AG08395 (cell line): ENCODE results near the gene CCDC30.
"Not testable (repeated sequence)": the region's sequence is repeated elsewhere in the genome, so short reads cannot be mapped to it uniquely, and the experiment has no call there.

Source experiments
- DNase-seq: peaks from one replicate; pipeline ENCODE4 v3.0.0; 2012; ENCODE audit warnings: mixed read lengths, low spot score

CCDC30 gene

DNA sequence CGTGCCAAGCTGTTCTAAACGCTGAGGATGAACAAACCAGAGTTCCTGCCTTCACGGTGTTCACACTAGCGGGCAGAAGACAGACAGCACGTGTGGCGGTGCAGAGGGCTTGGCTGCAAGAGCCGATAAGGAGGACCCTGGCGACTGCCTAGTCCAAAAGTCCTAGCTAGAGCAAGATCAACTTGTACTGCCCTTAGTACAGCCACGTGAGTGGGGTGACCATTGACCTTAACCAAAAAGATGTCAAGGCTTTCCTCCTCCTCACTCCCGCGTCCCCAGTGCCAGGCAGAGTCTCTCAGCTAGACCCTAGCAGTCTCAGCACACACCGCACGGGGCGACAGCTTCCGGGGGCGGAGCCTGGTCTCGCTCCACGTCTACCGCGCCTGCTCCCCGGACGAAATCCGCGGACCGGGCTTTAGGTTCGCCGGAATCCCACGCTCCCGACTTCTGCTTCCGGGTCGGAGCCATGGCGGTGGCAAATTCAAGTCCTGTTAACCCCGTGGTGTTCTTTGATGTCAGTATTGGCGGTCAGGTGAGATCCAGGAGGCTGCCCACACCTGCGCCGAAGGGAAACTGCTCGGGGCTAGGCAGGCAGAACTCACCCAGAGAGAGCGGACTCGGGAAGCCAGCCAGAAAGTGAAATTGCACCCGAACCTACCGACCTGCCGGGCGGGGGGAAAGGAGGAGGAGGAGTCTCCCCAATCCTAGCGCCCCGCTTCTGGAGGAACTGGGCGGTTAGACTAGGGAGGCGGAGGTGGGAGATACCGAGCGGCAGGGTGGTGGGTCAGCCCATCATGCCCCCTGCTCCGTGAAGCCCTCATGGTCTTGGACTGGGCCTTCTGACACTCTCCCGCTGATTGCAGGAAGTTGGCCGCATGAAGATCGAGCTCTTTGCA lies 195.1 kb downstream of the CCDC30 start, which contains the start of gene PPIH:
PPIH (plus strand) TSS at position 443 of the 896 bp plus-strand sequence; CDS start at position 467, 24 bp downstream.
- peak; percentile 98 for DNase-seq

DNA sequence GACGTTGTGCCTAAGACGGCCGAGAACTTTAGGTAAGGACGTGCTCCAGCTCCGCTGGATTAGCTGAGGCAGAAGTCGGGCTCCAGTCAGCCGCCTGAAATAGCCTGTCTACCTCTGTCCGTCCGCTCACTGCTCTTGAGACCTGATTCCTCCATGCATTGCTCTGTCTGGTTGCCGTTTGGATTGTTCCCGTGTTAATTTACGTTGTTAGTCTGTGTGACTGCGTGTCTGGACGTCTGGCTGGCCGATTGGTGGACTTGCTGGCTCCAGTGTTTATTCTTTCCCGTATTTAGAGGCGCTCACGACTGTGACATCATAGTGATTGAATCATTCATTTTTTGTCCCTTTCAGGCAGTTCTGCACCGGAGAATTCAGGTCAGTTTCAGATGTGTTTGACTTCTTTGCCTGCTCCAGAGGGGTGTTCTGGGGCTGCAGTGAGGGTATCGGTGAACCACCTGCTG lies 195.8 kb downstream of the CCDC30 start:
- DNase-seq: peak; percentile 10

DNA sequence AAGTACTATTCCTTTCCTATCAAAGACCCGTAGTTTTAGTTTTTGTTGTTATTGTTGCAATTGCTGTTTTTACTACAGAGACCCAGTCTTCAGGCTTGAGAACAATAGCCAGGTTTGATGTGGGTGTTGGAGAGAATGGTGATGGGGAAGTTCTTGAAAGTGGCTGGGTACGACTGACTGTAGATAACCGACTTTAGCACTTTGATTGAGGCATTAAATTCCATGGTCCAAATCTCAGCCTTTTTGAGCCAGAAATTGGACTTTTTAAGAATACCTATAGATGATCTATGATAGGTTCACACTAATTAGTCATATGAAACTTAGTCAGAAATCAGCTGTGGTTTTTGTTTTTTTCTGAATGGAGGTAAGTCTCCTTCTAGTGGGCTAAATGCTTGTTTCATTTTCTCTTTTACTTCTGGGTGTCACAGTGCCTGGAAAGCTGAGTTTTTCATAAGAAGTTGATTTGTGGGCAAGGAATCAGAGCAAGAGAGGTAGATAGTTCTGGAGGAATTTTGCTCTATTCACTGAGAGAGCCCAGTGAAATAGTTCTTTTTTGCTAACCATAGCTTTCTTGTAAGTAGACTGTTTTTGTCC lies 197.9 kb downstream of the CCDC30 start:
- DNase-seq: no peak

DNA sequence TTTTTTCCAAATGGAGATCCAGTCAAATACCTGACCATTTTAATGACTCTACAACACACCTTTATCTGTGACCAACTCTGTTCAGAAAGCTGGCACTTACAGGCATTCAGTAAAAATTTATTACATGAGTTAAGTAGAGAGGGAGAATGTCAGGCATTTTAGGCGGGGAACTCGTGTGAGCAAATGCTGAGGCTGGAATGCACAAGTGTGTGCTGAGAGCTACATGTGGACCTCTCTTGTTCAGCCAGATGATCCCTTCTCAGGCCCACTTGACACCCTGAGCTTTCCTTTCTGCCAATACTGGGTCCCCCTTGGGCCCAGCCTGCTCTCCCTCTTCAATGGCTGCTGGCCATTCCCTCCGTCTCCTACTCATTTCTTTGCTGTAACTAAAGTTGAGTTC lies 206.8 kb downstream of the CCDC30 start:
- no peak for DNase-seq

DNA sequence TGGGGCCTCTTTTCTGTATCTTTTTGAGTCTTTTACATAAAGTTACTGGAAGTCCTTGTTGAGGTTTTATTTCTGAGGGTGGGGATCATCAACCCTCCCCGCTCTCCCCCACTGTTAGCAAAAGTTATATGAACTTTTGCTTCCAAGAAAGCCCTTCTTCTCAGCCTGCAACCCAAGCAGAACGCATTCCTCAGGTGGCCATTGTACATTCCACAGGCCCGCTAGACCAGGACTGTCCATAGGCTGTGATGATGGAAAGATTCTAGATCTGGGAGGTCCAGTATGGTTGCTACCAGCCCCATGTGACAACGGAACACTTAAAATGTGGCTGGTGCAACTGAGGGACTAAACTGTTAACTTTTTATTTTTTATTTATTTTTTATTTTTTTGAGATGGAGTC lies 207.3 kb downstream of the CCDC30 start:
- DNase-seq: no peak

DNA sequence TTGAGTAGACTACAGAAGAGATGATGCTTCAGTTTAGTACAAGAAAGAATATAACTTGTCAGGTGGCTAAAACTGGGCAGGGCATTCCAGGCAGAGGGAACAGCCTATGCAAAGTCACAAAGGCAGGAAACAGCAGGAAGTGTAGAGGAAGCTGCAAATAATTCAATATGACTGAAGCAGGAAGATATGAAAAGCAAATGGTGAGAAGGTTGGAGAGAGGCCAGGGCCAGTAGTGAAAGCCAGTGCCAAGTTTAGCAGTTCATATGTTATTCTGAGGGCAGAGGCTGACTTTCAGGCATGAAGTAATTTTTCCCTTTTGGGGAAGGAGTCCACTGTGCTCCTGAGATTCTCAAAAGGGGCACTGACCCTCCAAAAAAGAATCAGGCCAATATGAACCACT lies 211.1 kb downstream of the CCDC30 start:
- no peak for DNase-seq

DNA sequence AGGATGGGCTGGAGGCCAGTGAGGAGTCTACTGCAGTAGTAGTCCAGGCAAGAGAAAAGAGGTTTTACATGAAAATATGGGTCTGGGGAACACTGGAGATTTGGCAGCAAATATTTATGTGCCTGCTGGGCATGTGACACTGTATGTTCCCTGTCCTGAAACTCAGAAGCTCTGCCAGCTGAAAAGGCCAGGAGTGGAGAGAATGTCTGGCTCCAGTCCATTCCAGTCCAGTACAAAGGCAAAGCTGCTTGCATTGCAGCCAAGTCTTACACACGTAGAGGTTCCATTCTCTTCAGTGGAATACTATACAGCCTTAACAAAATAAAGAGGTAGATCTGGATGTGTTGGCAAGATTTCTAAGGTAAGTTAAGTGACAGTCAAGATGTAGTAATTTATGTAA lies 211.6 kb downstream of the CCDC30 start:
- no peak for DNase-seq

DNA sequence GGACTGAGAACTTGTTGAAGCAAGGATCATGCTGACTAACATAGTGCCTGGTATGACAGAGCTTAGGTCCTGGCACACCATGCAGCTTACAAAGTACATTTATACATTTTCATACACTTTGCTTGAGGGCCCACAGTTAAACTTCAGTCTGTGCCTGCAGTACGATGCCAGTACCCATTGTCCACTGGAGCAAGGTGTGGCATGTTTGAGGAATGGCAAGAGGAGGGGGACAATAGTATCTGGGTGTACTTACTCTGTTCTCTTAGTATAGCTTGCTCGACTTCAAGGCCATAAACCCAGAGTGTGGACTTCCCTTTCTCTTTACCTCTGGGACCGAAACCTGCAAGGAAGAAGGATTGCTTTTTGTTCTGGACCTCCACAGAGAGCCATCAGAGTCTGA lies 212.4 kb downstream of the CCDC30 start:
- DNase-seq: no peak

DNA sequence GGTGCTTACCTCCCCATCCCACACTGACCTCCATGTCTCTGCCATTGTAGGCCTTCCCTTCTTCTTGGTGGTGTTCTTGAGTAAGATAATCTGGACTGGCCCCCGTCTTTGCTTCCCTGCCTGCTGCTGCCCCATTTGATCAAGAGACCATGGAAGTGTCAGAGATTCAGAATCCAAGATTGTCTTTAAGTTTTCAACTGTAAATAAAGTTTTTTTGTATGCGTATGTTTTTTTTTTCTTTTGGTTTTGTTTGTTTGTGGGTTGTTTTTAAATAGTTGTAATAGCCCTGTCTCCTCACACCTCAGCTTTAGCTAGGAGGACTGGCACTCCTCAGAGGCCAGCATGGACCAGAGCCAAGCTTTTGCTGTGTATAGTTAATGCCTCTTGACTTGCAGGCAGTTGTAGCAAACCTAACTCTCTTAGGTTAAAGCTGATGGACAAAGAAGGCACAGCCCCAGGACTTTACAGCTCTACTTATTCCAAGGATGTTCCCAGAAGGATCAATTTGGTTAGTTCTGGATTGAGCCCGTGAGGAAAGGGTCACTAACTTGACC lies 213.5 kb downstream of the CCDC30 start:
- DNase-seq: no peak

DNA sequence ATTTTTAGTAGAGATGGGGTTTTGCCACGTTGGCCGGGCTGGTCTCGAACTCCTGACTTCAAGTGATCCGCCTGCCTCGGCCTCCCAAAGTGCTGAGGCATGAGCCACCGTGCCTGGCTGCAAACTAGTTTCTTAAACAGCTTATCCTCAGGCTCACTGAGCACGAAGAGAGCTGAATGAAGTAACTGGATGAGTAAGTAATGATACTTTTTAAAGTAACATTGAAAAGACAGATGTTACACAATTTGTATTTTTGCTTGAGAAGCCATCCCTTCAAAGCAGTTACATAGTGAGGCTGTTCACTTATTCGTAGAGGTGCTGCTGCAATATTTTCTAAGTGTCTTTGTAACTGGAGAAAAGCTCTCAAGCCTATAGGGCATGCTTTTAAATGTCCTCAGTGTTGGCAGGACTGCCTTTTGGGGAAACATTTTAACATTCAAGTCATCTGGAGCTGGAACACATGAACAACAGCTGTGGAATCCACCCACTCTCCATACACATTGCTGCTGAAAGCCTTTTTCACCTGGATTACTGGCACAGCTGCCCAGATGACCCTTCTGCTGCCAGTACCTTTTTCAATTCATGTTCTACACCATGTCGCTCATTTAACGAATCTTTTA lies 216.4 kb downstream of the CCDC30 start:
- peak; percentile 22 for DNase-seq

DNA sequence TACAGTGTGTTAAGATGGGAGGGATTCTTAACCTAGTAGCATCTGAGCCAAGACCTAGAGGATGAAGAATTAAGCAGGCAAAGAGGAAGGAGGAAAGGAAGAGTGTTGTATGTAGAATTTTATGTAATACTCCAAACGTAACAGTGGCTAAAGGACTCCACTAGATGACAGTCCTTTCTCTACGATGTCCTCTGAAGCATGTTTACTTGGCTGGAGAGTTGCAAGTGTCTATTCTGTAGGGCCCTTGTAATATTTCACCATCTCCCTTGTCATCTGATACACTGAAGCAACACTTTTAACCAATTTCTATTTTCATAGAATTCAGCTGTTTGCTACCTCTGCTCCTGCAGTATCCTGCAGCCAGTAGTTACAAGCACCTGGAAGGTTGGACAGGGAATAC lies 217.0 kb downstream of the CCDC30 start:
- no peak for DNase-seq

DNA sequence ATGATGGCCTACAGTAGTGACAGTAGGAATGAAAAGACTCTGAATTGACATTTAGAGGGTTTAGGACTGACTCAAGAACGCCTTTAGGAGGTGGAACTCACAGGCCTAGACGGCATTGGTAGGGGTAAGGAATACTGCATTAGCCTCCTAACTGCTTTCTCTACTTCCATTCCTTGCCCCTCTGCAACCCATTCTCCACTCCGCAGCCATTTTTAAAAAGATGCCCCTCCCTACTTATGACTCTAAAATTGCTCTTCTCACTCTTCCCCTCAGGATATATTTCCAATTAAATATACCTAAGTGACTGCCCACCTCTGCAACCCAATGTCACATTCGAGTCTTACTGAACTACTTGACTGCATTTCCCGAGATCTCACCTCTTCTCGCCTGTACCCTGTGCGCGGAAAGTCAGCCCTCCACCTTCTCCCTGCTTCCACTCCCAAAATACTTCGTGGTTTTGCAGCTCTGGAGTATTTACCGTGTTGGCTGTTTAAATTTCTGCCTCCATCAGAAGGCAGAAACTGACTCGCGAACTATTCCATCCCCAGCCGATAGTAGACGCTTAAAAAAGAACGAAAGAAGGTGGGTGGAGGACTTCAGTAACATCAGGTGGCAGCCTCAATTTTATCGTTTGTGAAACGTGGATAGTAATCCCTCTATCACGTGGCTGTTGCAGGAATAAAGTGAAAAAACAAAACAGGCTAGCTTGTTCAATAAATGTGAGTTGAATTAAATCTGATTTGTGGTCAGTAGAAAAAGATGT lies 218.0 kb downstream of the CCDC30 start:
- peak; percentile 12 for DNase-seq

DNA sequence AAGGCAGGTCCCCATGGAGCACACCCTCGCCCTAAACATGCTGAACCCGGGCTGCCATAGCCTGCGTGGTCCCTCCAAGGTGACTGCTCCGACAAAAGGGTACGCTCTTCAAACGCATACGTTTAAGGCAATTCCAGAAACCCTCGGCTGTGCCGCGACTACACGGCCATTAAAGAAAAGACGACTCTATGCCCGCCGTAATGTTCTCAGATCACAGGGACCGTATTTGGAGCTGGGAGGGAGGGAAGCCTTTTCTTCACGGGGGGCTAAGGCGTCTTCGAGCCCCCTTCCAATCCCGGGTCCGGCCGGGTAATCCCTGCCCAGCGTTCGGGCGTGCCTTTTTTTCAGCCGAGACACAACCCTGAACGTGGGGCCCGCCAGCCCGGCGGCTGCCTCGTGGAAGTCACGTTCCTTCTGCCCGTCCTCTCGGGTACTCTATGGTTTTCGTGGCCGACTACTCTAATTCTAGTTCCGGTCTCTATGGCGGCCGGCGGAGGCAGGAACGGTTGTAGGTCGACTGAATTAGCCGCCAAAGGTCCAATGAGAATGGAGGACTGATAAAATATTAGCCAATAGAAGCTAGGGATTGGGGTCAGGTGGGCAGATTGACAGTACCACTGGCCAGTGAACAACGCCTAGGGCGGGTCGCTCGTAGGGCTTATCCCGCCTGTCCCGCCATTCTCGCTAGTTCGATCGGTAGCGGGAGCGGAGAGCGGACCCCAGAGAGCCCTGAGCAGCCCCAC lies 218.8 kb downstream of the CCDC30 start, which contains the start of gene YBX1:
YBX1 (plus strand) TSS at position 678 of the 743 bp plus-strand sequence. CDS start 148 bp downstream, outside the sequence.
- DNase-seq: peak; percentile 100

DNA sequence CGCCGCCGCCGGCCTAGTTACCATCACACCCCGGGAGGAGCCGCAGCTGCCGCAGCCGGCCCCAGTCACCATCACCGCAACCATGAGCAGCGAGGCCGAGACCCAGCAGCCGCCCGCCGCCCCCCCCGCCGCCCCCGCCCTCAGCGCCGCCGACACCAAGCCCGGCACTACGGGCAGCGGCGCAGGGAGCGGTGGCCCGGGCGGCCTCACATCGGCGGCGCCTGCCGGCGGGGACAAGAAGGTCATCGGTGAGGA lies 219.3 kb downstream of the CCDC30 start:
- DNase-seq: not testable (repeated sequence)

DNA sequence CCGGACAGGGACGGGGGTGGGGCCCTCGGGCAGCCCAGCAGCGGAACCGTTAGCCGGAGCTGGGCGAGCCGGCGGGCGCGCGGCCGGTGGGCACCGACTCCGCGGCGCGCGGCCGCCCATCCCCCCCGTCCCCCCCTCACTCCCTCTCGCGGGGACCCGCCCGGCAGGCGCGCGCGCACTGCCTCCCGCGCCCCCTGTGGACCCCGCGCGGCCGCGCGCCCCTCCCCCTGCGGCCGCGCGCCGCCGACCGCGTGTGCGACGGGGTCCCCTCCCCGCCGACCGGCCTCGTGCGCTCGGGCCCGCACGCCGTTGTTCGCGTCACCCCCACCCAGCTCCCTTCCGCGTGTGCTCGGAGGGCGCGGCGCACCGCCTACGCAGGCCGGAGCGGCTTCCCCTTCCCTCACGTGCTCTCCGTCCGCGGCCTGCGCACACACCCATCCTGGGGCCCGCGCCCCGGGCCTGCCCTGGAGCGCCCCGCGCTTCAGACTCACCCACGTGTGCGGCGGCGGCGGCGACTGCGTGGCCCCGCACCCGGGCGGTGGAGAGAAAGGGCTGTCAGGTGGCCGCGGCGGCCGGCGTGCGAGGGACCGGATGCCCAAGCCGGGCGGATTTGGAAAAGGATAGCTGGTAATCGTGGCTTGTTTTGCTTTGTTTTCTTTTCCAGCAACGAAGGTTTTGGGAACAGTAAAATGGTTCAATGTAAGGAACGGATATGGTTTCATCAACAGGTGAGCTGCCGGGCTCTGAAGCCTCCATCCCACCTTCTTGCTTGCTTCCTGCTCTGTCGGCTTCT lies 219.8 kb downstream of the CCDC30 start:
- DNase-seq: peak; percentile 71

DNA sequence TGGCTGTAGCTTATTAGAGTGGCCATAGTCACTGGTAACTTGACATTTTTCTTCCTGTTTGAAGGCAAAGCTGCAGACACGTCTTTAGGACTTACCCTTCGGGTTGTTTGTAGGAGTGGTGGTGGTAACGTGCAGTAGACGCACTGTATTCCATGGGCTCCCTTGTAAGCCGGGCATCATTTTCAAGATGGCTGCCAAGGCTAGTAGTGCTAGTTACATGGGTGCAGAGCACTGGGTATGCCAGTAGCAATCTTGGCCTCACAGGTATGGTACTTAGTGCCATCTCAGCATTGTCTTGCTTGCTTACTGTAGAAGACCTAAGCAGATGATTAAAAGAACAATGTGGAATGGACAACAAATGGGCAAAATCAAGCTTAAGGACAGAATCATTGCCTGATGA lies 221.1 kb downstream of the CCDC30 start:
- no peak for DNase-seq

DNA sequence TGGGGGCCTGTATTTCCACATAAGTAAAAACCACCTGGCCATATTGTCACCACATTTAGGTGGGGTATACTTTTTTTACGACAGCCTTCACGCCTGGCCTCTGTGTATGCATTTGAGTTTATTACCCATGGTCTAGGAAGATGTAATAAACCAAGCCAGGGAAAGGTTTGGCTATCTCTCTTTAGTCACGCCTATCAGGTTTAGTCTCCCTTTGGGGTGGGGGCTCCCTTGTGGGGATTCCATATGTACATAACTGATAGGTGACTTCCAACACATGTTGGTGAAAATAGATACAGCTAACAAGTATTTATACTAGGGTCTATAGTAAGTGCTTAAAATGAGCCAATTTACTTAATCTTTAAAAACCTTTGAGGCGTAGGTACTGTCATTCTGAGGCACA lies 223.3 kb downstream of the CCDC30 start:
- no peak for DNase-seq

DNA sequence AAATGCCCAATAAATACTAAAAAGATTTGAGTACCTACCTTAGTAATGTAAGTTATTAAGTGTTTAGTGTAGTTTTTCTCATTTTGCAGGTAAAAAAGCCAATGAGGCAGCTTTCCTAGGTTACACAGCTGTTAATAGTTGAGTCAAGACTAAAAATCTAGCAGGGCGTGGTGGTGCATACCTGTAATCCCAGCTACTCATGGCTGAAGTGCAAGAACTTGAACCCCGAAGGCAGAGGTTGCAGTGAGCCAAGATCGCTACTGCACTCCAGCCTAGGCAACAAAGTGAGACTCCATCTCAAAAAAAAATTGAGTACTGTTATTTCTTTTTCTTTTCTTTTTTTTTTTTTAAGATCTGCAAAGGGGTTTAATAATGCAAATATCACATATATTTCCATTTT lies 226.8 kb downstream of the CCDC30 start:
- no peak for DNase-seq

DNA sequence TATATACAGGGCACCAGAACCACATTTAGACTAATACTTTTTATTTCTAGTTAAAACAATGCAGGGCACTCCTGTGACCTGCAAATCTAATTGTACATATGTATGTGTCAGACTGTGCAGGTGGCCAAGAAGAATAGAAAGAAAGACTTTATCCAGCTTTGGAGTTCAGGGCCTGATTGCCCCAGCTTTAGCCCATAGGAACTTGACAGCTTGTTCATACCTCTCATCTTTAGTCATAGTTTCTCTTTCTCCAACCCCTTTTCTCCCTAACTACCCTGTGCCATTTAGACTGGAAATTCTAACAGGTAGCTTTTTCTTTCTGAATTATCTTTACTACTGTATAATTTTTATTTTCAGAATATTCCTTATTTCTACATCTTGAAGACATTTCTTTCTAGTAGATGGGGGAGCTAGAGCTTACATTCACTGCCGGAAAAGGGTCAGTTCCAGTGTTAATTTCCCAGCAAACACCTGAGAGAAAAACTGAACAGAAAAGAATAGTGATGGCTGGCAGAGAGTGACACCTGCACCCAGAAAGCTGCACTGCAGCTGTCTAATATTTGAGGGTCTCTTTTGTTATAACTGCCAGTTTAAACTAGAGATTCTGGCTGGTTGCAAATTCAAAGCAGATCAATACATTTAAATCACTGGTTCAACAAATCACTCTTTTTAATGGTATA lies 227.5 kb downstream of the CCDC30 start:
- DNase-seq: no peak

DNA sequence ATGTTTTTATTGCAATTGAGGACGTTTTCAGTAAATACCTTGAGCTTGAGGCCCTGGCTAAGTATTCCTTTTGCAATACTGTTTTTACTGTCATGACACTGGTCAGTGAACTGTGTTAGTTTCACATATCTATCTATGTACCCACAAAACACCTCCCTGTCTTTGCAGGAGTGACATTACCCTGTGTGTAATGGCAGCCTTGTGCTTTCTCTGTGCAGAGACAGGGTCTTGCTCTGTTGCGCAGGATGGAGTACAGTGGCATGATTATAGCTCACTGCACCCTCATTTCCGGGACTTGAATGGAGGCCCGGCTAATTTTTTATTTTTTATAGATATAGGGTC lies 228.0 kb downstream of the CCDC30 start:
- DNase-seq: no peak
